GM10248 (cell line): Measurements from ENCODE around the gene PTPRF.

Experiments
- CTCF ChIA-PET: fragments of 300-600 bp; sonication (Branson Sonifier 250); formaldehyde crosslinking; extraction: SDS; loops from one replicate; lab custom pipeline; 2021; ENCODE audit warnings: antibody characterized with exemption; lab: Yijun Ruan, JAX
- POLR2A ChIA-PET: fragments of 350-650 bp; sonication (Branson Sonifier 250); formaldehyde crosslinking; extraction: SDS; loops from one replicate; lab custom pipeline; 2020; ENCODE audit warnings: antibody characterized with exemption; lab: Yijun Ruan, JAX
- DNase-seq: peaks from one replicate; pipeline ENCODE4 v3.0.0; 2012; ENCODE audit errors: extremely low spot score
- CTCF ChIP-seq: IDR thresholded peaks from 2 replicates; pipeline ENCODE4 v1.5.1; 2012; ENCODE audit warnings: mild to moderate bottlenecking, low read depth; ENCODE audit errors: extremely low read depth, missing control alignments, control extremely low read depth

The PTPRF gene

GRCh38 chr1:43572538-43572937, 41.9 kb downstream of the PTPRF start:
- ChIA-PET CTCF (interaction anchor here (0.9 to 2.4 kb wide), 8 partner anchors 8 to 362 kb away, joined by 3 to 8 read pairs (median 4); no protein-coding TSS in a partner anchor), POLR2A (no interaction called here)
- TF ChIP-seq CTCF, result no peak
- DNase-seq, result no peak

GRCh38 chr1:43573066-43573800, 42.5 kb downstream of the PTPRF start:
- ChIA-PET POLR2A (interaction anchor here (0.5 kb wide), 1 partner anchor 788 kb away, joined by 4 read pairs; no protein-coding TSS in a partner anchor), CTCF (interaction anchor here (0.9 to 2.4 kb wide), 7 partner anchors 9 to 72 kb away, joined by 3 to 8 read pairs (median 3); no protein-coding TSS in a partner anchor)
- no peak for DNase-seq
- TF ChIP-seq CTCF, result no peak

GRCh38 chr1:43576521-43576920, 45.8 kb downstream of the PTPRF start:
- no peak for TF ChIP-seq CTCF
- POLR2A ChIA-PET, result no interaction called here
- CTCF ChIA-PET, result no interaction called here
- no peak for DNase-seq

GRCh38 chr1:43577655-43578542, 47.2 kb downstream of the PTPRF start:
- TF ChIP-seq CTCF, result no peak
- DNase-seq, result no peak
- ChIA-PET POLR2A (no interaction called here), CTCF (no interaction called here)

- DNase-seq, result no peak
- CTCF ChIA-PET, result interaction anchor here (1.4 to 1.6 kb wide), 2 partner anchors 10 to 16 kb away, joined by 3 to 4 read pairs; no protein-coding TSS in a partner anchor
- POLR2A ChIA-PET, result no interaction called here
- no peak for TF ChIP-seq CTCF
Observed at GRCh38 chr1:43580039-43580438, 49.4 kb downstream of the PTPRF start.

GRCh38 chr1:43582162-43582566, 51.5 kb downstream of the PTPRF start:
- ChIA-PET POLR2A (no interaction called here), CTCF (interaction anchor here (1.0 to 1.3 kb wide), 3 partner anchors 11 to 12 kb away, joined by 3 to 6 read pairs (median 4); no protein-coding TSS in a partner anchor)
- TF ChIP-seq CTCF, result no peak
- DNase-seq, result peak; percentile 78
